ENCODE data around the gene TMPRSS4. TPM values are rescaled to one million over a fixed set of nuclear protein-coding genes. Genes with fewer than 3 reads are reported as not detected.

The TMPRSS4 gene
- total RNA-seq, 1 donor from 2014 or later, result 16.8 TPM

DNA sequence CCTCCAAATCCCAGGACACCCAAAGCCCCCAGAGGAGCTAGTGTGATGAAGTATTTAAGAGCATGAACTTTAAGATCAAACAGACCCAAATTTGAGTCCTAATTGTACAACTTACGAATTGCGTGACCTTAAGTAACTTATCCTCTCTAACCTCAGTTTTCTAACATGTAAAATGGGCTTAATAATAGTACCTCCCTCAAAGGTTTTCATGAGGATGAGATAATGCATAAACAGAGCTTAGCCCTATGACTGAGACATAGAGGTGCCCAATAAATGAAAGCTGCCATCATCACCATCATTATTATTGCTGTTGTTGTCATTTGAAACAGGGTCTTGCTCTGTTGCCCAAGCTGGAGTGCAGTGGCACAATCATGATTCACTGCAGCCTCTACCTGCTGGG is 90.4 kb downstream of the TMPRSS4 start:
- H3K4me3 ChIP-seq (ENCODE audit: low read depth, low read length), result no peak overlapping the region
- DNase-seq (ENCODE audit: low read depth), result no peak
- TF ChIP-seq, protein P1, sequence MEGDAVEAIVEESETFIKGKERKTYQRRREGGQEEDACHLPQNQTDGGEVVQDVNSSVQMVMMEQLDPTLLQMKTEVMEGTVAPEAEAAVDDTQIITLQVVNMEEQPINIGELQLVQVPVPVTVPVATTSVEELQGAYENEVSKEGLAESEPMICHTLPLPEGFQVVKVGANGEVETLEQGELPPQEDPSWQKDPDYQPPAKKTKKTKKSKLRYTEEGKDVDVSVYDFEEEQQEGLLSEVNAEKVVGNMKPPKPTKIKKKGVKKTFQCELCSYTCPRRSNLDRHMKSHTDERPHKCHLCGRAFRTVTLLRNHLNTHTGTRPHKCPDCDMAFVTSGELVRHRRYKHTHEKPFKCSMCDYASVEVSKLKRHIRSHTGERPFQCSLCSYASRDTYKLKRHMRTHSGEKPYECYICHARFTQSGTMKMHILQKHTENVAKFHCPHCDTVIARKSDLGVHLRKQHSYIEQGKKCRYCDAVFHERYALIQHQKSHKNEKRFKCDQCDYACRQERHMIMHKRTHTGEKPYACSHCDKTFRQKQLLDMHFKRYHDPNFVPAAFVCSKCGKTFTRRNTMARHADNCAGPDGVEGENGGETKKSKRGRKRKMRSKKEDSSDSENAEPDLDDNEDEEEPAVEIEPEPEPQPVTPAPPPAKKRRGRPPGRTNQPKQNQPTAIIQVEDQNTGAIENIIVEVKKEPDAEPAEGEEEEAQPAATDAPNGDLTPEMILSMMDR (IDR thresholded peaks at IDR 0.05; ENCODE audit: insufficient read depth, low read length, poor library complexity, severe bottlenecking), result no peak
- peaks cover 38% of the 10 kb centered on the region for H3K27me3 ChIP-seq (ENCODE audit: control insufficient read depth, insufficient read depth, low read length)
- H3K36me3 ChIP-seq (ENCODE audit: control insufficient read depth, insufficient read depth, low read length), result no peaks in the 10 kb centered on the region

DNA sequence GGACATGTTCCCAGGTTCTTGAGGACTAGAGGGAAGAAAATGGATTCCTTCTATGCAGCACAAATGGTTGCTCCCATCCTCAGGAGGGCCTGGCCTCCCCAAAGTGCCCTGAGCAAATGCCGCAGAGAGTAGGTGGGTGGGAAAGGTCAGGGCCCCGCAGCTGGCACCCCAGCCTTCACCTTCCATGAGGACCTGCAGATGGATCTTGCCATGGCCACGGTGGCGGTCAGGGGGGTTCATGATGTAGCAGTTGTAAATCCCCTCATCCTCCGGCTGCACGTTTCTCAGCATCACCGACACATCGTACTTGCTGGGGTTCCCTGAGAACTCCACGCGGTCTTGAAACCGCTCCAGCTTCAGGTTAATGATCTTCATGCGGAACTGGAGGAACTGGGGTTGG is 91.0 kb downstream of the TMPRSS4 start:
- Histone ChIP-seq H3K27me3 (ENCODE audit: control insufficient read depth, insufficient read depth, low read length) (peaks cover 34% of the 10 kb centered on the region), H3K4me3 (ENCODE audit: low read depth, low read length) (no peak overlapping the region), H3K36me3 (ENCODE audit: control insufficient read depth, insufficient read depth, low read length) (no peaks in the 10 kb centered on the region)
- no peak for DNase-seq (ENCODE audit: low read depth)
- TF ChIP-seq, protein P1 (IDR thresholded peaks at IDR 0.05; ENCODE audit: insufficient read depth, low read length, poor library complexity, severe bottlenecking), result no peak

DNA sequence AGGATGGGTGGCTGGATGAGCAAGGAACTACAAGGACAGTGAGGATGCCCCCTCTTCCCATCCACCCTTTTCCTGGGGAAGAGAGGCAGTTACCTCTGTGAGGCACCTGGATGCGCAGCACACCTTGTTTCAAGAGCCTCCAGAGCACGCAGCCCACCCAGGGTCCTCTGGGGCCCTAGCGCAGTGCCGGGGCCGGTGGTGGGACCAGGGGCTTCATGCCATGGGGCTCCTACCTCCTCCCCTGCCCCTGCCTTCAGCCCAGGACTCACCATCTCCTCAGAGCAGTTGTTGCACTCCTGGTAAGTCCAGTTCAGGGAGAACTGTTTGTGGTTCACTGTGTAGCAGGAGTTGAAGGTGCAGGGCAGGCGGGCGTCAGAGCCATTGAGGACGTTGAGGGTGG is 91.4 kb downstream of the TMPRSS4 start:
- Histone ChIP-seq H3K4me3 (ENCODE audit: low read depth, low read length) (no peak overlapping the region), H3K27me3 (ENCODE audit: control insufficient read depth, insufficient read depth, low read length) (peaks cover 31% of the 10 kb centered on the region), H3K36me3 (ENCODE audit: control insufficient read depth, insufficient read depth, low read length) (no peaks in the 10 kb centered on the region)
- DNase-seq (ENCODE audit: low read depth), result no peak
- TF ChIP-seq, protein P1 (IDR thresholded peaks at IDR 0.05; ENCODE audit: insufficient read depth, low read length, poor library complexity, severe bottlenecking), result no peak

DNA sequence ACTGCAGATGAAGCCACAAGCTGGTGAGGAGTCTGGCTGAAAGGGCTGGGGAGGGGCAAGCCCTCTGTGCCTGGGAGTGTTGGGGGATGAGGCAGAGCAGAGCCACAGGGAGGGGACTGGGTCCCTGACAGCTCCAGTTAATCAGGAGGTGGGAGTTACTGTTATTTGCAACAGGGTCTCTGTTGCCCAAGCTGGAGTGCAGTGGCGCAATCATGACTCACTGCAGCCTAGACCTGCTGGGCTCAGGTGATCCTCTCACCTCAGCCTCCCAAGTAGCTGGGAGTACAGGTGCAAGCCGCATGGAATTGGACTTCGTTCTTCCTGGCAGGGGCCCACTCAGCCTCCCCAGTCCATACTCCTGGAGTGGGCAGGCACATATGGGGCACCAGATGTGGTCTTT is 91.9 kb downstream of the TMPRSS4 start:
- H3K27me3 ChIP-seq (ENCODE audit: control insufficient read depth, insufficient read depth, low read length), result peaks cover 29% of the 10 kb centered on the region
- DNase-seq (ENCODE audit: low read depth), result no peak
- no peaks in the 10 kb centered on the region for H3K36me3 ChIP-seq (ENCODE audit: control insufficient read depth, insufficient read depth, low read length)
- TF ChIP-seq, protein P1 (IDR thresholded peaks at IDR 0.05; ENCODE audit: insufficient read depth, low read length, poor library complexity, severe bottlenecking), result no peak
- H3K4me3 ChIP-seq (ENCODE audit: low read depth, low read length), result no peak overlapping the region

DNA sequence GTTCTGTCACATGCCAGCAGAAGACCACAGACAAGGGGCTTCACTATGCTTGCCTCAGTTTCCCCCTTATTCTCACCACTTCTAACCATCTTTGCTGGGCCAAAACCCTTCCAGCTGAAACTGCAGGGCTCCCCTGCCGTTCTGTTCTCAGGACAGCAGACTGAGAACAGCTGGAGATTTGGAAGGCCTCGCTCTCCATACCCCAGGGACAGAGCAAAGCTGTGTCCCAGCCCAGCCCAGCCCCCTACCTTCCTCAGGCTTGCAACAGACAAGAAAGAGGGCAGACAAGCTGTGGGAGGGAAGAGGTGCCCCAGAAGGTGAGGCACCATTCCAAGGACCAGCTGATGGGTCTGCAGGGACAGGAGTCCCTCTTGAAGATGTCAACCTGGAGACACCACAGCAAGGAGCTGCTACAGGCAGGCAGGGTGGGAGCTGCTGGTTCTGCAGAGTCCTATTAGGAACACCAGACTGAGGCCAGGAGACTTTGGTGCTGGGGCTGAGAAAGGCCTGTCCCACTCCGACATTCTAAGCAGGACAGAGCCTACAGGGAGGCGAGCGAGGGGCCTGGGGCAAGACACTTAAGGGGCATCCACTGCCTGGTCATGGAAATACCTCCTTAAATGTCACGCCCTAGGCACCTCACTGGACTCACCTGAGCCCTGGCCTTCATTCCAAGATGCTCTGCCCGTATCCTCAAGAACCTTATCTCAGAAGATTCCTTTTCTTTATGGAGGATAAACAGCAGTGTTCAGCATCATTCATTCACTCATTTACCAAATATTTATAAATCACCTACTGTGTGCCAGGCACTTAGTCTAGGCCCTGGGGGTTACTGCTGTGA is 92.6 kb downstream of the TMPRSS4 start:
- TF ChIP-seq, protein P1 (IDR thresholded peaks at IDR 0.05; ENCODE audit: insufficient read depth, low read length, poor library complexity, severe bottlenecking), result no peak
- no peaks in the 10 kb centered on the region for H3K36me3 ChIP-seq (ENCODE audit: control insufficient read depth, insufficient read depth, low read length)
- H3K4me3 ChIP-seq (ENCODE audit: low read depth, low read length), result no peak overlapping the region
- peaks cover 25% of the 10 kb centered on the region for H3K27me3 ChIP-seq (ENCODE audit: control insufficient read depth, insufficient read depth, low read length)
- no peak for DNase-seq (ENCODE audit: low read depth)

DNA sequence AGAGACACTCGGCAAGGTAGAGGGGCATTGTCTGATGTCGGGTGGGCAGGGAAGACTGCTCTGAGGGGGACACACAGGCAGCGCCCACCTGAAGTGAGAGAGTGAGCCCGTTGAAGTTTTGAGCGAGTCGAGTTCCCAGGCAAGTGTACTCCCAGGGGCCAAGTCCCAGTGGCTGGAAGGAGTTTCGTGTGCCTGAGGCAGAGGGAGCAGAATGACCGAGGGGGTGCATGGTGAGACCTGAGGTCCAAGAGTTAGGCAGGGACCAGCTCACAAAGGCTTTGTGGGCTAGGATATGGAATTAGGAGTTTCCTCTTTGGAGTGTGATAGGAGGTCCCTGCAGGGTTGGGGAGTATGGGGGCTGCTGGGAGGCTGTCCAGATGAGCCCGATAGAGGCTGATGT is 93.4 kb downstream of the TMPRSS4 start:
- TF ChIP-seq, protein P1 (IDR thresholded peaks at IDR 0.05; ENCODE audit: insufficient read depth, low read length, poor library complexity, severe bottlenecking), result no peak
- H3K36me3 ChIP-seq (ENCODE audit: control insufficient read depth, insufficient read depth, low read length), result no peaks in the 10 kb centered on the region
- no peak overlapping the region for H3K4me3 ChIP-seq (ENCODE audit: low read depth, low read length)
- DNase-seq (ENCODE audit: low read depth), result no peak
- H3K27me3 ChIP-seq (ENCODE audit: control insufficient read depth, insufficient read depth, low read length), result peaks cover 25% of the 10 kb centered on the region
